HCT116 (cell line): ENCODE data around the gene EPS15. TPM values are rescaled to one million over a fixed set of nuclear protein-coding genes. Genes with fewer than 3 reads are reported as not detected.

Source experiments
- ATAC-seq: fragments of 200-7000 bp; cut with Tn5 transposase; 2 replicates; pipeline ENCODE4 v1.9.1; 2020; ENCODE audit warnings: mild to moderate bottlenecking, moderate library complexity
- BruUV-seq: library from RNA; stranded (reverse); fragments of 400-500 nt; replicated peaks from 2 replicates; lab custom pipeline; 2021; lab: Mats Ljungman, UMichigan
- CTCF ChIA-PET: fragments of 300-600 bp; sonication (Branson Sonifier 250); formaldehyde crosslinking; loops from one replicate; lab custom pipeline; 2021; ENCODE audit warnings: antibody characterized with exemption; lab: Charles Lee
- POLR2A ChIA-PET: fragments of 300-600, 350-600 bp; sonication (Branson Sonifier 250); formaldehyde crosslinking; loops from one replicate; lab custom pipeline; 2021; ENCODE audit warnings: antibody characterized with exemption; lab: Charles Lee
- RAD21 ChIA-PET, 2 experiments: fragments of 300-600 bp; sonication (Branson Sonifier 250); formaldehyde crosslinking; loops; one replicate each; lab custom pipeline; 2023; ENCODE audit warnings: low total read pairs in 2 of 2; ENCODE audit not compliant: uncharacterized antibody in 2 of 2, unreplicated experiment in 2 of 2, low non-redundant PET in 1 of 2; lab: Charles Lee
- DNase-seq: peaks from one replicate; pipeline ENCODE4 v3.0.0-alpha.2; 2010; ENCODE audit warnings: low read depth, low spot score
- H2AFZ ChIP-seq: fragments of 200-600 bp; shearing (Covaris generic), sonication (generic); 2 replicates; pipeline ENCODE4 v1.6.1; 2017; ENCODE audit warnings: low read depth, mixed run types, mixed read lengths, antibody characterized with exemption, low read length; ENCODE audit not compliant: poor library complexity, severe bottlenecking
- H3K27ac ChIP-seq: 2 replicates; pipeline ENCODE4 v1.5.1; 2012; ENCODE audit warnings: low read depth, low read length
- H3K27me3 ChIP-seq: fragments of 200-600 bp; sonication (generic); 2 replicates; pipeline ENCODE4 v1.6.1; 2016; ENCODE audit warnings: mixed run types, low read length, mixed read lengths; ENCODE audit not compliant: insufficient read depth
- H3K36me3 ChIP-seq, 2 experiments: fragments of 200-500 bp in 1 of 2; fragments of 200-600 bp in 1 of 2; sonication (Bioruptor generic) in 1 of 2; sonication (generic) in 1 of 2; 2 replicates each; pipeline versions ENCODE4 v1.5.1 to v1.6.1; 2014 to 2016; ENCODE audit warnings: low read length in 2 of 2, inconsistent platforms in 1 of 2, mixed read lengths in 1 of 2, mixed run types in 1 of 2; ENCODE audit not compliant: insufficient read depth in 2 of 2, control insufficient read depth in 1 of 2
- H3K4me1 ChIP-seq, 2 experiments: fragments of 200-600 bp in 1 of 2; sonication (generic) in 1 of 2; 2 replicates each; pipeline versions ENCODE4 v1.5.1 to v1.6.1; 2012 to 2017; ENCODE audit warnings: low read length in 2 of 2, inconsistent platforms in 1 of 2, mild to moderate bottlenecking in 1 of 2, mixed read lengths in 1 of 2, mixed run types in 1 of 2, moderate library complexity in 1 of 2; ENCODE audit not compliant: insufficient read depth in 2 of 2, control insufficient read depth in 1 of 2
- H3K4me2 ChIP-seq: fragments of 200-600 bp; sonication (generic); 2 replicates; pipeline ENCODE4 v1.6.1; 2017; ENCODE audit warnings: mixed run types, low read length, mixed read lengths
- H3K4me3 ChIP-seq, 2 experiments: fragments of 200-600 bp in 1 of 2; sonication (generic) in 1 of 2; replicated peaks in 1 of 2; 2 replicates each; pipeline ENCODE4 v1.5.1; 2011 to 2016; ENCODE audit warnings: low read length in 2 of 2, control low read depth in 1 of 2, low read depth in 1 of 2, mild to moderate bottlenecking in 1 of 2, mixed read lengths in 1 of 2, mixed run types in 1 of 2
- H3K79me2 ChIP-seq: fragments of 200-600 bp; sonication (generic); 2 replicates; pipeline ENCODE4 v1.6.1; 2017; ENCODE audit warnings: mild to moderate bottlenecking, mixed run types, low read length, moderate library complexity, mixed read lengths; ENCODE audit not compliant: insufficient read depth
- H3K9ac ChIP-seq: fragments of 200-600 bp; sonication (generic); 2 replicates; pipeline ENCODE4 v1.6.1; 2016; ENCODE audit warnings: low read length, mixed read lengths
- H3K9me2 ChIP-seq: fragments of 200-600 bp; sonication (generic), shearing (Covaris generic); 2 replicates; pipeline ENCODE4 v1.6.1; 2017; ENCODE audit warnings: mixed run types, mild to moderate bottlenecking, moderate library complexity; ENCODE audit not compliant: insufficient read depth
- H3K9me3 ChIP-seq, 2 experiments: fragments of 200-500 bp in 1 of 2; fragments of 200-600 bp in 1 of 2; sonication (Bioruptor generic) in 1 of 2; sonication (generic) in 1 of 2; 2 replicates each; pipeline ENCODE4 v1.6.1; 2014 to 2017; ENCODE audit warnings: low read length in 2 of 2, mixed read lengths in 2 of 2, inconsistent platforms in 1 of 2, low read depth in 1 of 2, mild to moderate bottlenecking in 1 of 2, mixed run types in 1 of 2, moderate library complexity in 1 of 2; ENCODE audit not compliant: control insufficient read depth in 1 of 2, insufficient read depth in 1 of 2
- H4K20me1 ChIP-seq: fragments of 200-600 bp; sonication (generic), shearing (Covaris generic); 2 replicates; pipeline ENCODE4 v1.6.1; 2017; ENCODE audit warnings: mixed run types, mild to moderate bottlenecking, moderate library complexity; ENCODE audit not compliant: insufficient read depth
- ATF3 ChIP-seq: IDR thresholded peaks from 2 replicates; pipeline ENCODE4 v1.6.1; 2012
- CBX3 ChIP-seq: IDR thresholded peaks from 2 replicates; pipeline ENCODE4 v1.6.1; 2012; ENCODE audit warnings: low read depth
- CTCF ChIP-seq, 3 experiments: fragments of 200-600 bp in 1 of 3; sonication (generic) in 1 of 3; IDR thresholded peaks in 2 of 3; conservative IDR thresholded peaks in 1 of 3; 2 replicates each; pipeline ENCODE4 v1.5.1; 2012 to 2017; ENCODE audit warnings: low read depth in 2 of 3, low read length in 2 of 3, antibody characterized with exemption in 1 of 3, borderline replicate concordance in 1 of 3, control low read depth in 1 of 3, mild to moderate bottlenecking in 1 of 3, mixed read lengths in 1 of 3, mixed run types in 1 of 3, moderate library complexity in 1 of 3; ENCODE audit not compliant: insufficient read depth in 1 of 3
- EGR1 ChIP-seq: IDR thresholded peaks from 2 replicates; pipeline ENCODE4 v1.6.1; 2012; ENCODE audit warnings: low read depth
- ELF1 ChIP-seq: IDR thresholded peaks from 2 replicates; pipeline ENCODE4 v1.6.1; 2012; ENCODE audit warnings: low read depth, borderline replicate concordance
- EZH2 ChIP-seq: fragments of 200-600 bp; sonication (generic); IDR thresholded peaks from 2 replicates; pipeline ENCODE4 v1.6.1; 2017; ENCODE audit warnings: antibody characterized with exemption, mixed run types
- EZH2phosphoT487 ChIP-seq: fragments of 200-600 bp; IDR thresholded peaks from 2 replicates; pipeline ENCODE4 v1.6.1; 2018; ENCODE audit warnings: antibody characterized with exemption, borderline replicate concordance
- FOSL1 ChIP-seq: IDR thresholded peaks from 2 replicates; pipeline ENCODE4 v1.6.1; 2012; ENCODE audit warnings: low read depth
- JUND ChIP-seq: IDR thresholded peaks from 2 replicates; pipeline ENCODE4 v1.6.1; 2012
- MAX ChIP-seq: IDR thresholded peaks from 2 replicates; pipeline ENCODE4 v1.6.1; 2012
- POLR2A ChIP-seq: IDR thresholded peaks from 2 replicates; pipeline ENCODE4 v1.7.0; 2011; ENCODE audit warnings: borderline replicate concordance; ENCODE audit not compliant: insufficient read depth, insufficient read length; ENCODE audit errors: extremely low read depth
- POLR2AphosphoS5 ChIP-seq: IDR thresholded peaks from 2 replicates; pipeline ENCODE4 v1.6.1; 2011; ENCODE audit warnings: mild to moderate bottlenecking, low read depth, low read length, moderate library complexity
- RAD21 ChIP-seq: IDR thresholded peaks from 2 replicates; pipeline ENCODE4 v1.6.1; 2012; ENCODE audit warnings: low read depth, mild to moderate bottlenecking
- REST ChIP-seq: IDR thresholded peaks from 2 replicates; pipeline ENCODE4 v1.6.1; 2012; ENCODE audit warnings: low read depth
- SIN3A ChIP-seq: IDR thresholded peaks from 2 replicates; pipeline ENCODE4 v1.6.1; 2012; ENCODE audit warnings: low read depth
- SP1 ChIP-seq: IDR thresholded peaks from 2 replicates; pipeline ENCODE4 v1.6.1; 2012; ENCODE audit warnings: low read depth
- TCF7L2 ChIP-seq: IDR thresholded peaks from 2 replicates; pipeline ENCODE4 v1.7.0; 2011; ENCODE audit warnings: borderline replicate concordance, inconsistent platforms; ENCODE audit not compliant: insufficient read depth, insufficient read length; ENCODE audit errors: extremely low read depth
- ZBTB33 ChIP-seq: IDR thresholded peaks from 2 replicates; pipeline ENCODE4 v1.6.1; 2011; ENCODE audit warnings: mild to moderate bottlenecking, low read length, moderate library complexity; ENCODE audit not compliant: insufficient replicate concordance; ENCODE audit errors: extremely low read depth
- ZFX ChIP-seq: fragments of 450-650 bp; IDR thresholded peaks from 2 replicates; pipeline ENCODE4 v1.6.1; 2017
- ZNF274 ChIP-seq: fragments of 200-500 bp; sonication (Bioruptor generic); IDR thresholded peaks from 2 replicates; pipeline ENCODE4 v1.6.1; 2014; ENCODE audit warnings: mild to moderate bottlenecking, low read depth, low read length, inconsistent platforms
- intact Hi-C: fragments of 100-400 bp; cut with micrococcal nuclease; formaldehyde crosslinking; loops from 2 replicates; pipeline ENCODE4 v1.10.0; 2022
- total RNA-seq: library from RNA; stranded (reverse); gene quantifications from one replicate; pipeline ENCODE4 v1.2.1, GENCODE V29; 2021; ENCODE audit not compliant: unreplicated experiment

The EPS15 gene
- total RNA-seq, 1 experiment from 2014 or later = 41.2 TPM

- Histone ChIP-seq H3K27me3 (no peaks in the 10 kb centered on the region), H3K79me2 (no peaks in the 10 kb centered on the region), H3K27ac (no peak overlapping the region)
- intact Hi-C loops = no loop called here
- no peak for ATAC-seq
- RAD21 ChIA-PET = no interaction called here
- TF ChIP-seq POLR2A = no peak
- no peak for TF ChIP-seq SP1
- no peak for TF ChIP-seq ATF3
- no peak for TF ChIP-seq JUND
- no peak for TF ChIP-seq ELF1
- no peak for TF ChIP-seq ZNF274
- no peak for TF ChIP-seq EGR1
- no peak for TF ChIP-seq CTCF (IDR thresholded peaks at IDR 0.05 in 2 of 3, conservative IDR thresholded peaks at IDR 0.05 in 1 of 3; ENCODE audit: borderline replicate concordance in 1 of 3, insufficient read depth in 1 of 3, low read depth in 2 of 3, low read length in 2 of 3)
- TF ChIP-seq ZFX = no peak
- no peak for TF ChIP-seq TCF7L2
- no peak for TF ChIP-seq POLR2AphosphoS5
- TF ChIP-seq CBX3 = no peak
- no peak for TF ChIP-seq EZH2phosphoT487
- no peak for TF ChIP-seq ZBTB33
- TF ChIP-seq SIN3A = no peak
- no peak for TF ChIP-seq MAX
- no peak for TF ChIP-seq FOSL1
- TF ChIP-seq RAD21 = no peak
- TF ChIP-seq REST = no peak
- TF ChIP-seq EZH2 = no peak
- TF ChIP-seq, all 23 proteins: peak for 0
- H2AFZ ChIP-seq = no peak overlapping the region
- ChIA-PET CTCF (no interaction called here), POLR2A (no interaction called here)
- no peak overlapping the region for H3K4me2 ChIP-seq
- no peaks in the 10 kb centered on the region for H3K9me3 ChIP-seq
- H4K20me1 ChIP-seq = no peaks in the 10 kb centered on the region
- H3K9ac ChIP-seq = no peak overlapping the region
- no peak overlapping the region for H3K4me3 ChIP-seq
- H3K4me1 ChIP-seq = peaks cover 0 to 10% of the 10 kb centered on the region in 2 experiments; a peak in 3 of 4 replicates
- H3K9me2 ChIP-seq = no peaks in the 10 kb centered on the region
- H3K36me3 ChIP-seq = no peaks in the 10 kb centered on the region
- no peak for DNase-seq
- BruUV-seq = no TSS peak
These were observed 214.7 kb downstream of the EPS15 start for GRCh38 chr1:51304360-51304759.
